Neural progenitor cell (in vitro differentiated cells): ENCODE results near the gene RNF13.

ENCODE experiments used
- EZH2phosphoT487 ChIP-seq: fragments of 200-600 bp; sonication (generic); IDR thresholded peaks from 2 replicates; pipeline ENCODE4 v1.6.1; 2017; ENCODE audit warnings: antibody characterized with exemption
- TF ChIP-seq, protein P1 (sequence below): fragments of 200-600 bp; sonication (generic); IDR thresholded peaks from 2 replicates; pipeline ENCODE4 v1.5.1; 2017; ENCODE audit warnings: antibody characterized with exemption, mild to moderate bottlenecking

DNA sequence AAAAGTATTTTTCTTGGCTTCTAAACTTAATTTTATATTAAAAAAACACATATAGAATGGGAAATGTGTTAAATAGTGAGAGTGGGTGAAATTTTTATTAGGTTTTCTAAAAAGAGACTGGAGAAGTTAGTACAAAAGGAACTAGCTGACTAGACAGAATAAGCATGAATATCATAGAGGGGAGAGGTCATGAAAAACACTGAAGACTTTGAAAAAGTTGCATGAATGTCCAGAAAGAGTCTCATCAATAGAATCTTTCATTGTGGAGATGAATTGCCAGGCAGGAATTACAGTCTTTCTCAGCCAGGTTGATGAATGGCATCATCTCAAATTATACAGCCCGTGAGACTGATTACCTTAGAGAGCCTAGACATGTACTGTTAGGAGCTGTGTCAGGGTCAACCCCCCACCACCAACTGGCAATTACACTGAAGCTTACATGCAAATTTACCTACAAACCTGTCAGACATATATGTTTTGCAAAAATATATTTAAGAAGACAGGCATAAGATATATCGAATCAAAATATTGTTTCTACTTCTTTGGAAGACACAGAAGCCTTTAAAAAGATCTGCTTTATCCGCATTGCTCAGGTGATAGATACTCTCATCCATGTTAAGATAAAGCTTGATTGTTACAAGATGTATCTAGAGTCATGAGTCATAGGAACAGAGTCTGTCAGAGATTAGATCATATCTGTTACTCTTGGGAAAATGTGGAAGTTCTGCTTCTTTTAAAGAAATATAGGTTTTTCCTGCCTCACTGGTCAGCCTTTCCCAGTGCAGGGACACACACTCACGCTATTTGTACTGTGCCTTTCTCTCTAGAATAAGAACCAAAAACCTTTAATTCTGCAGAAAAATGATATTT is 192.5 kb downstream of the RNF13 start:
- TF ChIP-seq, protein P1, sequence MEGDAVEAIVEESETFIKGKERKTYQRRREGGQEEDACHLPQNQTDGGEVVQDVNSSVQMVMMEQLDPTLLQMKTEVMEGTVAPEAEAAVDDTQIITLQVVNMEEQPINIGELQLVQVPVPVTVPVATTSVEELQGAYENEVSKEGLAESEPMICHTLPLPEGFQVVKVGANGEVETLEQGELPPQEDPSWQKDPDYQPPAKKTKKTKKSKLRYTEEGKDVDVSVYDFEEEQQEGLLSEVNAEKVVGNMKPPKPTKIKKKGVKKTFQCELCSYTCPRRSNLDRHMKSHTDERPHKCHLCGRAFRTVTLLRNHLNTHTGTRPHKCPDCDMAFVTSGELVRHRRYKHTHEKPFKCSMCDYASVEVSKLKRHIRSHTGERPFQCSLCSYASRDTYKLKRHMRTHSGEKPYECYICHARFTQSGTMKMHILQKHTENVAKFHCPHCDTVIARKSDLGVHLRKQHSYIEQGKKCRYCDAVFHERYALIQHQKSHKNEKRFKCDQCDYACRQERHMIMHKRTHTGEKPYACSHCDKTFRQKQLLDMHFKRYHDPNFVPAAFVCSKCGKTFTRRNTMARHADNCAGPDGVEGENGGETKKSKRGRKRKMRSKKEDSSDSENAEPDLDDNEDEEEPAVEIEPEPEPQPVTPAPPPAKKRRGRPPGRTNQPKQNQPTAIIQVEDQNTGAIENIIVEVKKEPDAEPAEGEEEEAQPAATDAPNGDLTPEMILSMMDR: no peak
- no peak for TF ChIP-seq EZH2phosphoT487
